ENCODE results near the gene PIAS4.

Gene PIAS4

GRCh38 chr19:3977242-3978143 lies 30.0 kb upstream of the PIAS4 start:
- no peak for DNase-seq

GRCh38 chr19:3978145-3978544 lies 29.4 kb upstream of the PIAS4 start:
- no peak for DNase-seq

GRCh38 chr19:3979289-3979673 lies 28.3 kb upstream of the PIAS4 start:
- no peak for DNase-seq

GRCh38 chr19:3979674-3980352 lies 27.7 kb upstream of the PIAS4 start:
- no peak for DNase-seq

GRCh38 chr19:3980353-3981251 lies 26.9 kb upstream of the PIAS4 start:
- DNase-seq, result no peak

GRCh38 chr19:3981373-3981735 lies 26.2 kb upstream of the PIAS4 start:
- no peak for DNase-seq

- DNase-seq, result no peak
Measured at GRCh38 chr19:3981736-3982681, 25.5 kb upstream of the PIAS4 start.

GRCh38 chr19:3982701-3983541 lies 24.6 kb upstream of the PIAS4 start:
- DNase-seq, result no peak

GRCh38 chr19:3983542-3983914 lies 24.0 kb upstream of the PIAS4 start:
- DNase-seq, result no peak

GRCh38 chr19:3983936-3984583 lies 23.5 kb upstream of the PIAS4 start:
- DNase-seq, result no peak

- DNase-seq, result no peak
Measured at GRCh38 chr19:3984584-3984907, 23.0 kb upstream of the PIAS4 start.

GRCh38 chr19:3984908-3985642 lies 22.5 kb upstream of the PIAS4 start, which contains the start of gene EEF2:
TSS of gene EEF2 (minus strand) at chr19:3985463. CDS start at chr19:3985380, 83 bp downstream.
- DNase-seq, result peak; percentile 16

- DNase-seq, result no peak
Measured at GRCh38 chr19:3985643-3986259, 21.8 kb upstream of the PIAS4 start.

GRCh38 chr19:3986260-3987041 lies 21.1 kb upstream of the PIAS4 start:
- DNase-seq, result peak; percentile 70

GRCh38 chr19:3987619-3988371 lies 19.7 kb upstream of the PIAS4 start:
- peak; percentile 75 for DNase-seq

- no peak for DNase-seq
Measured at GRCh38 chr19:3990815-3991117, 16.8 kb upstream of the PIAS4 start.

- no peak for DNase-seq
Measured at GRCh38 chr19:3995607-3996006, 11.9 kb upstream of the PIAS4 start.

Data from NCI-H187 treated with DMSO at 0.1 percent for 48 hours (cell line).